Measurements from ENCODE around the gene DNAH1.

- TF ChIP-seq CTCF (IDR thresholded peaks at IDR 0.05) (no peak), POLR2AphosphoS5 (IDR thresholded peaks at IDR 0.05) (no peak)
Observed at GRCh38 chr3:52324676-52325075, 8.6 kb downstream of the DNAH1 start.
